CD8-positive, alpha-beta memory T cell (primary cell): ENCODE data around the gene FRS3. TPM values are rescaled to one million over a fixed set of nuclear protein-coding genes. Genes with fewer than 3 reads are reported as not detected.
"Not testable (repeated sequence)": the region's sequence is repeated elsewhere in the genome, so short reads cannot be mapped to it uniquely, and the experiment has no call there.

Source experiments
- CTCF ChIA-PET: fragments of 350-600 bp; sonication (Branson Sonifier 250); formaldehyde crosslinking; loops from one replicate; lab custom pipeline; 2021; ENCODE audit warnings: antibody characterized with exemption; lab: Charles Lee
- POLR2A ChIA-PET: fragments of 350-600 bp; sonication (Branson Sonifier 250); formaldehyde crosslinking; loops from one replicate; lab custom pipeline; 2021; ENCODE audit warnings: antibody characterized with exemption; lab: Charles Lee
- DNase-seq, 5 donors: peaks; one replicate each; pipeline versions ENCODE4 v3.0.0 to v3.0.0-alpha.2; 2020 to 2022; ENCODE audit warnings: mixed read lengths in 1 of 5
- H3K27ac ChIP-seq: one replicate; pipeline ENCODE4 v1.7.0; 2013; ENCODE audit warnings: low read depth, mild to moderate bottlenecking, low read length, moderate library complexity
- H3K27me3 ChIP-seq: 2 replicates; pipeline ENCODE4 v1.7.0; 2013; ENCODE audit warnings: low read length, mild to moderate bottlenecking; ENCODE audit not compliant: insufficient read depth, poor library complexity, severe bottlenecking
- H3K36me3 ChIP-seq: 2 replicates; pipeline ENCODE4 v1.7.0; 2013; ENCODE audit warnings: mild to moderate bottlenecking, low read length, moderate library complexity; ENCODE audit not compliant: insufficient read depth
- H3K4me1 ChIP-seq: 2 replicates; pipeline ENCODE4 v1.7.0; 2013; ENCODE audit warnings: mild to moderate bottlenecking, low read length, moderate library complexity; ENCODE audit not compliant: insufficient read depth
- H3K4me3 ChIP-seq: 2 replicates; pipeline ENCODE4 v1.7.0; 2013; ENCODE audit warnings: mild to moderate bottlenecking, low read length
- H3K9me3 ChIP-seq: 2 replicates; pipeline ENCODE4 v1.7.0; 2013; ENCODE audit warnings: mild to moderate bottlenecking, low read length
- H3K27ac Mint-ChIP-seq, 8 donors: one replicate each; pipeline ENCODE4 v1.8.0; 2020 to 2021; ENCODE audit warnings: mixed read lengths in 8 of 8, mild to moderate bottlenecking in 6 of 8, inconsistent platforms in 3 of 8, moderate library complexity in 3 of 8
- H3K27me3 Mint-ChIP-seq, 2 donors: one replicate each; pipeline ENCODE4 v1.8.0; 2020 to 2021; ENCODE audit warnings: mixed read lengths in 2 of 2, mild to moderate bottlenecking in 1 of 2, moderate library complexity in 1 of 2
- H3K36me3 Mint-ChIP-seq, 3 donors: one replicate each; pipeline ENCODE4 v1.8.0; 2020 to 2021; ENCODE audit warnings: mixed read lengths in 3 of 3, inconsistent platforms in 1 of 3, mild to moderate bottlenecking in 1 of 3
- H3K4me1 Mint-ChIP-seq, 3 donors: one replicate each; pipeline ENCODE4 v1.8.0; 2020 to 2021; ENCODE audit warnings: mixed read lengths in 3 of 3, inconsistent platforms in 1 of 3, mild to moderate bottlenecking in 1 of 3
- H3K4me3 Mint-ChIP-seq, 7 donors: one replicate each; pipeline ENCODE4 v1.8.0; 2020 to 2021; ENCODE audit warnings: mixed read lengths in 7 of 7, mild to moderate bottlenecking in 6 of 7, moderate library complexity in 4 of 7, inconsistent platforms in 2 of 7
- H3K9me3 Mint-ChIP-seq, 5 donors: one replicate each; pipeline ENCODE4 v1.8.0; 2020 to 2022; ENCODE audit warnings: mixed read lengths in 5 of 5, mild to moderate bottlenecking in 3 of 5, moderate library complexity in 2 of 5, inconsistent platforms in 1 of 5
- polyA plus RNA-seq: library from polyadenylated mRNA; unstranded; fragments of 300-500 nt; fragmentation: Illumina TruSeq; gene quantifications from one replicate; pipeline ENCODE4 v1.2.3, GENCODE V29; 2021
- total RNA-seq, 2 experiments: library from RNA; stranded (reverse); gene quantifications; one replicate each; pipeline ENCODE4 v1.2.3, GENCODE V29; 2021

The FRS3 gene
- total and polyA plus RNA-seq, 3 experiments from 2014 or later = 3.7 to 4.0 (median 4.0) TPM

DNA sequence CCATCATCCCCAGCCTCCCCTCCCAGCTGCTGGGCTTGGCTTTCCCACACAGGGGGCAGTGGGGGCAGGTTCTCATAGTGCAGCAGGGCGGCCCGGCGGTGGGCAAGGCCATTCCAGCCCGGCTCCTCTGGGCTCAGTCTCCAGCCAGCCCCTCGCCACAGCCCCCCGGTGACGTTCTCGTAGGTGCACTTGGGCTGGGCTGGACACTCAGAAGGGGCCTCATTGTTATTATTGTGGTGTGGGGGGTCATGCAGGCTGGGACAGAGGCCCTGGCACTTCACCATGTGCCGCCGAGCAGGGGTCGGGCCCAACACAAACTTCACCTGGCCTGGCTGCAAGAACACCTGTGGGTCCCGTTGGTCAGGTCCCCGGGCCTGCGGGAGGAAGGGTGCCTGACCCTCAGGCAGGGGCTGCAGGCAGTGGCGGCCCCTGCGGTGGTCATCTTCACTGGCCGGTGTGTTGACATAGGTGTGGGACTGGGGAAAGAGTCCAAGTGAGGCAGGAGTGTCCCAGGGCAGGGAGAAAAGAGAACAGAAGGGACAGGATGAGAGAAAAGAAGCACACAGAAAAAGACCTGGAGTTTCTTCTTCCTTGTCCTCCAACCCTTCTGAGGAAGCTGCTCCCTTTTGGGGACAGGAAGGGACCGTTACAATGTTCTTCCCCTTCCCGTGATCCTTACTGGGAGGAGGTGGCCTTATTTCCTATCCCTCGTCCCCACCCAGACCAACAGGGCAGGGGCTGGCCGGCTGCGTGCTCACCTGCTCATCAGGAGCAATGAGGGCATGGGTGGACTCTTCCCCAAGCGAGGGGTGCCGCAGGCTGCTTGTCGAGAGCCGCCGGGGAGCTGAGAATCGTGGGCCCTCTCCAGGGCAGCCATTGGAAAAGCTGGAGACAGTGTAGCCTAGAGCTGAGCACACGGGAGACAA is 8.4 kb downstream of the FRS3 start:
- POLR2A ChIA-PET = interaction anchor here (0.5 kb wide), 1 partner anchor 10 kb away, joined by 3 read pairs; no protein-coding TSS in a partner anchor
- Mint-ChIP-seq H3K36me3 (peaks cover 7 to 54% (median 11%) of the 10 kb centered on the region in 3 donors), H3K4me1 (peaks cover 0 to 5% (median 0%) of the 10 kb centered on the region in 3 donors), H3K27ac (no peak overlapping the region), H3K4me3 (no peak overlapping the region), H3K9me3 (no peaks in the 10 kb centered on the region), H3K27me3 (no peaks in the 10 kb centered on the region)
- Histone ChIP-seq H3K36me3 (peaks cover 30% of the 10 kb centered on the region), H3K4me1 (peaks cover 4% of the 10 kb centered on the region), H3K27me3 (no peaks in the 10 kb centered on the region), H3K27ac (no peak overlapping the region), H3K4me3 (no peak overlapping the region), H3K9me3 (no peaks in the 10 kb centered on the region)
- no peak for DNase-seq
- CTCF ChIA-PET = no interaction called here

- peaks cover 7 to 49% (median 11%) of the 10 kb centered on the region in 3 donors for H3K36me3 Mint-ChIP-seq
- CTCF ChIA-PET = no interaction called here
- no peaks in the 10 kb centered on the region for H3K9me3 ChIP-seq
- H3K4me1 Mint-ChIP-seq = peaks cover 0 to 5% (median 0%) of the 10 kb centered on the region in 3 donors
- peaks cover 0 to 2% of the 10 kb centered on the region in 2 donors for H3K27me3 Mint-ChIP-seq
- POLR2A ChIA-PET = no interaction called here
- DNase-seq = no peak
- peaks cover 26% of the 10 kb centered on the region for H3K36me3 ChIP-seq
- no peak overlapping the region for H3K4me3 ChIP-seq
- H3K27ac Mint-ChIP-seq = no peak overlapping the region
- peaks cover 4% of the 10 kb centered on the region for H3K4me1 ChIP-seq
- H3K4me3 Mint-ChIP-seq = no peak overlapping the region
- H3K9me3 Mint-ChIP-seq = no peaks in the 10 kb centered on the region
- H3K27ac ChIP-seq = no peak overlapping the region
- no peaks in the 10 kb centered on the region for H3K27me3 ChIP-seq
These were observed 9.2 kb downstream of the FRS3 start for GRCh38 chr6:41770381-41771057.

GRCh38 chr6:41769376-41769775 is 10.3 kb downstream of the FRS3 start:
- peak overlapping the region in 1 of 8 donors; percentile 65 for H3K27ac Mint-ChIP-seq
- peaks cover 7 to 37% (median 8%) of the 10 kb centered on the region in 3 donors for H3K36me3 Mint-ChIP-seq
- no peak overlapping the region for H3K4me3 ChIP-seq
- H3K4me1 Mint-ChIP-seq = peaks cover 0 to 5% (median 0%) of the 10 kb centered on the region in 3 donors
- no peaks in the 10 kb centered on the region for H3K9me3 Mint-ChIP-seq
- no peak overlapping the region for H3K27ac ChIP-seq
- no peak overlapping the region for H3K4me3 Mint-ChIP-seq
- H3K27me3 Mint-ChIP-seq = peaks cover 0 to 2% of the 10 kb centered on the region in 2 donors
- H3K27me3 ChIP-seq = no peaks in the 10 kb centered on the region
- ChIA-PET POLR2A (interaction anchor here (0.5 kb wide), 1 partner anchor 19 kb away, joined by 3 read pairs; no protein-coding TSS in a partner anchor), CTCF (interaction anchor here (1.1 kb wide), 1 partner anchor 12 kb away, joined by 3 read pairs; no protein-coding TSS in a partner anchor)
- no peak for DNase-seq
- H3K4me1 ChIP-seq = peaks cover 4% of the 10 kb centered on the region
- H3K36me3 ChIP-seq = peaks cover 16% of the 10 kb centered on the region
- no peaks in the 10 kb centered on the region for H3K9me3 ChIP-seq

DNA sequence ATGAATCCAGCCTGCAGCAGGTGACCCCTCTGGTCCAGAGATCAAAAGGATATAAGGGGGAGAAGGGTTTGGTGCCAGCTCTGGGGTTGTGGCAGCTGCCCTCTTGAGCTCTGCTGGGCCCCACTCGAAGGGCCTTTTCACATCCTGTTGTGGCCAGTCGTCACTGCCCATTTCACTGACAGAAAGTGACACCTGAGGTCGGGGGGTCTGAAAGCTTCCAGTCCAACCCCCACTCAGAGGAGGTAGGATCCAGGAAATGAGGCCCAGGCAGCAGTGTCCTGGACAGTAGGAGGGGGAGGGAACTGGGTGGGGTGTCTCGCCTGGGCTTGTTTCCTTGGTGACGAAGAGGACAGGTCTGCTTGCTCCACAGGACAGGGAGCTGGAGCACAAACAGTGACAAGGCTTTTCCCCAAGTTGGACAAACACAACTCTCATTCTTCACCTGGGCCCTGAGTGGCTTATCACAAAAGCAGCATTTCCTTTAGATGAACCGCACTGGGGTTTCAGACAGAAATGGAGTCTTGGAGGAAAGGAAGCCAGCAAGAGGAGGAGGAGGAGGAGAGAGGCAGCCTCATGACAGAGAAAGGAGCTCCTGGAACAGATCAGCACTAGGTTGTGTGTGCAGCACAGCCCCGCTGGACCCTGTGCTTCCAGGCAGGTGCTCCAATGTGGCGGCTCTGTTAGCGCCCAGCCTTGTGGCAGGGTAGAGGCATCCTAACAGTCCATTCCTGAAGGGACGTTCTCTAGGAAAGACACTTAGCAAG is 11.0 kb downstream of the FRS3 start:
- ChIA-PET CTCF (interaction anchor here (1.1 to 1.3 kb wide), 2 partner anchors 13 to 19 kb away, joined by 3 read pairs; partner anchors contain the start of gene TOMM6), POLR2A (interaction anchor here (0.5 kb wide), 1 partner anchor 20 kb away, joined by 3 read pairs; no protein-coding TSS in a partner anchor)
- H3K9me3 ChIP-seq = no peaks in the 10 kb centered on the region
- Mint-ChIP-seq H3K4me3 (no peak overlapping the region), H3K9me3 (no peaks in the 10 kb centered on the region), H3K4me1 (peaks cover 0 to 5% (median 0%) of the 10 kb centered on the region in 3 donors), H3K36me3 (peaks cover 5 to 33% (median 7%) of the 10 kb centered on the region in 3 donors), H3K27ac (peak overlapping the region in 1 of 8 donors; percentile 25), H3K27me3 (peaks cover 0 to 2% of the 10 kb centered on the region in 2 donors)
- H3K4me1 ChIP-seq = peaks cover 4% of the 10 kb centered on the region
- H3K27ac ChIP-seq = peak overlapping the region; percentile 24
- no peaks in the 10 kb centered on the region for H3K27me3 ChIP-seq
- H3K4me3 ChIP-seq = no peak overlapping the region
- DNase-seq = no peak
- H3K36me3 ChIP-seq = peaks cover 13% of the 10 kb centered on the region

DNA sequence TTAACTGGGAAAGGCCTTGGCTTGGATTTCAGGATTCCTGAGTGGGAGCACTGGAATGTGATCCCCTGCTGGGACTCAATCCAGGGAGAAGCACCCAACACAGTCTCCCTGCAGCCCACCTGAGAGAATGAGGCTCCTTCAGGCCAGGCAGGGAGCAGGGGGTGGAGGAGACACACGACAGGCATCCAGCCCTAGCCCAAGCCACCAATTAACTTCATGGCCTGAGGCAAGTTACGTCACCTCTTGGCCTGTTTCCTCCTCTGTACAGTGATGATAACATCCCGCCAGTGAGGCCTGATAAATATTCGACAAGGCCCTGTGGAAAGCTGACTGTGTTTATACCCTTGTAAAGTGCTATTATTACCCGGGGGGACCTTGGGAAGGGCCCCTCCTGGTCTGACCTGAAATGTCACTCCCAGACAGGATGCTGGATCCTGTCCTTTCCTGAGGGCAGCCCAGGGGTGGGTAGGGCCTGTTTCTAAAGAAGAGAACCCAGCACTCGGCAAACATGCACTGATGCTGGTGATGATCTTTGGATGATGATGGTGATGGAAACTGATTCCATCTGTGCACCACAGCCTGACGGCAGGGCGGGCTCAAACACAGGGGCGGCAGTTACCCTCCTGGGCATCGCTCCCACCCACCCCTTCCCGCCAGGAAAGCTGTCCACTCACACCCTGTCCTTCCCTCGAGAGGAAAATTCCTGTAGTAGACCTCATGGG is 12.4 kb downstream of the FRS3 start:
- DNase-seq = no peak
- Histone ChIP-seq H3K4me1 (peaks cover 4% of the 10 kb centered on the region), H3K27me3 (no peaks in the 10 kb centered on the region), H3K27ac (peak overlapping the region; percentile 16), H3K36me3 (peaks cover 7% of the 10 kb centered on the region), H3K9me3 (no peaks in the 10 kb centered on the region), H3K4me3 (no peak overlapping the region)
- peaks cover 4 to 23% (median 5%) of the 10 kb centered on the region in 3 donors for H3K36me3 Mint-ChIP-seq
- H3K9me3 Mint-ChIP-seq = no peaks in the 10 kb centered on the region
- ChIA-PET CTCF (interaction anchor here (1.3 to 1.8 kb wide), 2 partner anchors 9 to 20 kb away, joined by 3 to 4 read pairs; partner anchors contain the start of gene TOMM6), POLR2A (no interaction called here)
- H3K4me1 Mint-ChIP-seq = peaks cover 0 to 5% (median 0%) of the 10 kb centered on the region in 3 donors
- peaks cover 2 to 4% of the 10 kb centered on the region in 2 donors for H3K27me3 Mint-ChIP-seq
- no peak overlapping the region for H3K4me3 Mint-ChIP-seq
- H3K27ac Mint-ChIP-seq = no peak overlapping the region

GRCh38 chr6:41766043-41766664 is 13.5 kb downstream of the FRS3 start:
- H3K4me1 Mint-ChIP-seq, POLR2A ChIA-PET, H3K4me3 ChIP-seq, H3K36me3 ChIP-seq, H3K4me3 Mint-ChIP-seq, H3K9me3 ChIP-seq, H3K4me1 ChIP-seq, H3K9me3 Mint-ChIP-seq, H3K27me3 ChIP-seq, DNase-seq, H3K27me3 Mint-ChIP-seq: not testable (repeated sequence)
- CTCF ChIA-PET = interaction anchor here (1.5 to 1.8 kb wide), 2 partner anchors 10 to 83 kb away, joined by 3 to 4 read pairs; no protein-coding TSS in a partner anchor
- peaks cover 0 to 12% (median 0%) of the 10 kb centered on the region in 3 donors for H3K36me3 Mint-ChIP-seq
- H3K27ac Mint-ChIP-seq = peak overlapping the region in 1 of 8 donors; percentile 61
- H3K27ac ChIP-seq = peak overlapping the region; percentile 16
